GM12892 (cell line): ENCODE results near the gene RPUSD4.

Experiments used
- POLR2A ChIP-seq: IDR thresholded peaks from 2 replicates; pipeline ENCODE4 v1.6.1; 2011; ENCODE audit warnings: low read depth, low read length, control low read depth
- POLR2AphosphoS5 ChIP-seq: IDR thresholded peaks from 2 replicates; pipeline ENCODE4 v1.6.1; 2011; ENCODE audit warnings: low read depth, low read length, control low read depth
- TAF1 ChIP-seq: IDR thresholded peaks from 2 replicates; pipeline ENCODE4 v1.6.1; 2011; ENCODE audit warnings: low read depth, mild to moderate bottlenecking, control low read depth, low read length, borderline replicate concordance

DNA sequence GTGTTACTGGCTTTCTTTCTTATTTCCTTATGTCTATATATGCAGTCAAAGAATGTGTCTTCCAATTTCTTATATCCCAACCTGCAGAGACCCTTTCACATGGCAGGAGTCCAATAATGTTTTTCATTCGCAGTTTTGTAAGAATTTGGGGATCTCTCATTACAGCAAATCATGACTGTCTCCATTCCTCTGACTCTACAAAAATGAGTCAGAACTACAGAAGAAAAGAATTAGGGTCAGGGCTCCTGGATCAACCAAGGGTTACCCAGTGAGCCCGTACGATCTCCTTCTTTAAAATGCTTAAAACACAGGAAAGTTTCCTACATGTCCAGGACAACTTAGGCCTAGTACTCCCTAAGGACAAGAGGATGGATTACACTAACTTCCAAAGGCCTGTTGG lies 42.2 kb downstream of the RPUSD4 start:
- TF ChIP-seq POLR2A (no peak), TAF1 (no peak), POLR2AphosphoS5 (no peak)
